Lower lobe of right lung (tissue), 2 donors: ENCODE results near the gene ALOX5AP. TPM values are rescaled to one million over a fixed set of nuclear protein-coding genes. Genes with fewer than 3 reads are reported as not detected.

Experiments
- ATAC-seq, 2 donors: fragments of 200-7000 bp; cut with Tn5 transposase; one replicate each; pipeline ENCODE4 v1.9.1; 2020 to 2022; ENCODE audit warnings: mild to moderate bottlenecking in 2 of 2, moderate library complexity in 2 of 2
- DNase-seq: peaks from one replicate; pipeline ENCODE4 v3.0.0-alpha.2; 2020
- H3K27ac ChIP-seq: fragments of 200-600 bp; one replicate; pipeline ENCODE4 v1.8.0; 2022
- H3K27me3 ChIP-seq: fragments of 200-600 bp; one replicate; pipeline ENCODE4 v1.8.0; 2022; ENCODE audit warnings: low read depth
- H3K36me3 ChIP-seq: fragments of 200-600 bp; one replicate; pipeline ENCODE4 v1.8.0; 2022; ENCODE audit warnings: mild to moderate bottlenecking
- H3K4me1 ChIP-seq: fragments of 200-600 bp; one replicate; pipeline ENCODE4 v1.8.0; 2022
- H3K4me3 ChIP-seq: fragments of 200-600 bp; one replicate; pipeline ENCODE4 v1.8.0; 2022; ENCODE audit warnings: mild to moderate bottlenecking
- H3K9me3 ChIP-seq: fragments of 200-600 bp; one replicate; pipeline ENCODE4 v1.8.0; 2022
- intact Hi-C: fragments of 100-400 bp; cut with DNase I; formaldehyde crosslinking; loops from one replicate; pipeline ENCODE4 v1.11.0; 2022
- total RNA-seq: library from RNA; stranded (reverse); fragmentation: NEBNext Ultra II Directional; extraction: Animal tissue kit (Norgen Biotek cat#: 25700); gene quantifications from one replicate; pipeline ENCODE4 v1.2.1, GENCODE V29; 2021
- TF ChIP-seq, protein P1 (sequence below): fragments of 200-600 bp; IDR thresholded peaks from one replicate; pipeline ENCODE4 v1.8.0; 2022; ENCODE audit warnings: antibody characterized with exemption, mild to moderate bottlenecking
- donor health status: DM: no; HTN: yes; CAD: no; lungs with severe emphysema.

ALOX5AP gene
- total RNA-seq, 1 donor from 2014 or later = 311 TPM

DNA sequence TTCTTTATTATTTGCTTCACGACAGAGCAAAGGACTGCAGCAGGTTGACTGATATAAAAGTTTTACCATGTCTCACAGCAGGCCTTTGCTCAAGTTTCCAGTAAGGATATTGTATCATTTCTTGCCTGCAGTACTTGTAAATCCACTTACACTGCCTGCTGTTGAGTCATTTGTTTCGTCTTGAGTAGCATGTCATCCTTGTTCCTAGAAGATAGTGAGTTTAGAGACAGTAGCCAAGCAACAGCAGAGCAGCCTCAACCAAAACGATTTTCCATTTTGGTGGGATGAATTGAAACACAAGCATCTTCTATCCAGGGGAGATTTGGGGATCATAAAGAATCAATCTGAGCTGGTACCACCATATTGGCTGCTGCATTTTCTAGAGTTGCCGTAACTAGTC, 24.0 kb upstream of the ALOX5AP start:
- no peaks in the 10 kb centered on the region for H3K27me3 ChIP-seq
- H3K4me1 ChIP-seq = peaks cover 10% of the 10 kb centered on the region
- H3K27ac ChIP-seq = no peak overlapping the region
- intact Hi-C loops = no loop called here
- no peaks in the 10 kb centered on the region for H3K36me3 ChIP-seq
- DNase-seq (no peak), ATAC-seq (no peak)
- H3K4me3 ChIP-seq = no peak overlapping the region
- H3K9me3 ChIP-seq = no peaks in the 10 kb centered on the region
- TF ChIP-seq, protein P1, sequence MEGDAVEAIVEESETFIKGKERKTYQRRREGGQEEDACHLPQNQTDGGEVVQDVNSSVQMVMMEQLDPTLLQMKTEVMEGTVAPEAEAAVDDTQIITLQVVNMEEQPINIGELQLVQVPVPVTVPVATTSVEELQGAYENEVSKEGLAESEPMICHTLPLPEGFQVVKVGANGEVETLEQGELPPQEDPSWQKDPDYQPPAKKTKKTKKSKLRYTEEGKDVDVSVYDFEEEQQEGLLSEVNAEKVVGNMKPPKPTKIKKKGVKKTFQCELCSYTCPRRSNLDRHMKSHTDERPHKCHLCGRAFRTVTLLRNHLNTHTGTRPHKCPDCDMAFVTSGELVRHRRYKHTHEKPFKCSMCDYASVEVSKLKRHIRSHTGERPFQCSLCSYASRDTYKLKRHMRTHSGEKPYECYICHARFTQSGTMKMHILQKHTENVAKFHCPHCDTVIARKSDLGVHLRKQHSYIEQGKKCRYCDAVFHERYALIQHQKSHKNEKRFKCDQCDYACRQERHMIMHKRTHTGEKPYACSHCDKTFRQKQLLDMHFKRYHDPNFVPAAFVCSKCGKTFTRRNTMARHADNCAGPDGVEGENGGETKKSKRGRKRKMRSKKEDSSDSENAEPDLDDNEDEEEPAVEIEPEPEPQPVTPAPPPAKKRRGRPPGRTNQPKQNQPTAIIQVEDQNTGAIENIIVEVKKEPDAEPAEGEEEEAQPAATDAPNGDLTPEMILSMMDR = no peak

DNA sequence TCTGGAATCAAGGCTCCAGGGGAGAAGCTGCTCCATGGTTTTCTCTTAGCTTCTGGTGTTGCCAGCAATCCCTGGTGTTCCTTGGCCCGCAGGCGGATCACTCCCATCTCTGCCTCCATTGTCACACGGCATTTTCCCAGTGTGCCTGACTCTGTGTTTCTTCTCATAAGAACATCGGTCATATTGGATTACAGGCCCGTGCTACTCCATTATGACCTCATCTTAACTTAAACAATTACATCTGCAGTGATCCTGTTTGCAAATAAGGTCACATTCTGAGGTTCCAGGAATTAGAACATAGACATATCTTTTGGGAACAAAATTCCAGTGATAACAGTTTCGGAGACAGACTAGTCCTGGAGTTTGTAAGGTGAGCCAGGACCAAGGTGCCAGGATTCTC, 23.5 kb upstream of the ALOX5AP start:
- H3K4me1 ChIP-seq = peaks cover 10% of the 10 kb centered on the region
- no peaks in the 10 kb centered on the region for H3K9me3 ChIP-seq
- TF ChIP-seq, protein P1 = no peak
- ATAC-seq (no peak), DNase-seq (no peak)
- intact Hi-C loops = no loop called here
- H3K27me3 ChIP-seq = no peaks in the 10 kb centered on the region
- no peaks in the 10 kb centered on the region for H3K36me3 ChIP-seq
- no peak overlapping the region for H3K4me3 ChIP-seq
- no peak overlapping the region for H3K27ac ChIP-seq

DNA sequence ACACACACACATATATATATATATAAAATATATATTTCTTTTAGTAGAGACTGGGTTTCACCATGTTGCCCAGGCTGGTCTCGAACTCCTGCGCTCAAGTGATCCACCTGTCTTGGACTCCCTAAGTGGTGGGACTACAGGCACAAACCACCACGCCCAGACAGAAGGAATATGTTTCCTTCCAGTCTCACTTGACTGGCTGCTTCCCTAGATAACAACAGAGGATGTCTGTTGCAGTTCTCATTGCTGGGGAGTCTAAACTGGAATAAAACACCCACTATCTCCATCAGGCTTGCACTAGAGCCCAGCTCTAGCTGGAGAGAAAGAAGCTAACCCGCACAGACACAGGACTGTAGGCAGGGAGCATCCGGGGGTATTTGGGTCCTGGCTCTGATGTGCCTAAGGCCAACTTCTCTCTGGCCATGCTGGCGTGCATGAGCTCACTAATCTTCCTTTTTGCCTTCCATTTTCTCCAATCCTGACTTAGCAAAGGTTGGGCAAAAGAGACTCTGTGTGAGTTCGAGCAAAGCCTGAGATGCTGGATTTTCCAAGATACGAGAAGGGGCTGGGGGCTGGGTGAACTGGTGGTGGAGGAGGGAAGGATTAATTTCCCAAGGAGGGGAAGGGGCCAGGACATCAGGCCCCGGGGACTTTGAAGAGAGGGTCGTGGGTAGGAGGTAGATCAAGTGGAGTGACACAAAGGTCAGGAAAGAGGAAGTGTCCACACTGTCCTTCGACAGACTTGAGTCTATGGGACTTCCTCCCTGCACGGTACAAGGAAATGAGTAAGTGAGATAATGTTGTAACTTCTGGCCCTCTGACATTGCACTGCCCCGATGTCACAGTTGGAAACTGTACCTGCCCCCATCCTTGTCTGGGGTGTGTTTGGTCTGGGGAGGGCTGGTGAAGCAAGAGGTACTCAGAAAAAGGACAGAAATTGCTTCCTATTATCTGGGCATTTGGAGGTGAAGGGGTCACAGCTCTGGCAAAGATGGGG, 22.5 kb upstream of the ALOX5AP start:
- peak; percentile 85 to 94 for ATAC-seq
- H3K4me1 ChIP-seq = peaks cover 10% of the 10 kb centered on the region
- H3K27me3 ChIP-seq = no peaks in the 10 kb centered on the region
- no peaks in the 10 kb centered on the region for H3K9me3 ChIP-seq
- H3K4me3 ChIP-seq = no peak overlapping the region
- H3K36me3 ChIP-seq = no peaks in the 10 kb centered on the region
- intact Hi-C loops = no loop called here
- peak overlapping the region; percentile 65 for H3K27ac ChIP-seq
- peak; percentile 65 for DNase-seq
- TF ChIP-seq, protein P1 = no peak

DNA sequence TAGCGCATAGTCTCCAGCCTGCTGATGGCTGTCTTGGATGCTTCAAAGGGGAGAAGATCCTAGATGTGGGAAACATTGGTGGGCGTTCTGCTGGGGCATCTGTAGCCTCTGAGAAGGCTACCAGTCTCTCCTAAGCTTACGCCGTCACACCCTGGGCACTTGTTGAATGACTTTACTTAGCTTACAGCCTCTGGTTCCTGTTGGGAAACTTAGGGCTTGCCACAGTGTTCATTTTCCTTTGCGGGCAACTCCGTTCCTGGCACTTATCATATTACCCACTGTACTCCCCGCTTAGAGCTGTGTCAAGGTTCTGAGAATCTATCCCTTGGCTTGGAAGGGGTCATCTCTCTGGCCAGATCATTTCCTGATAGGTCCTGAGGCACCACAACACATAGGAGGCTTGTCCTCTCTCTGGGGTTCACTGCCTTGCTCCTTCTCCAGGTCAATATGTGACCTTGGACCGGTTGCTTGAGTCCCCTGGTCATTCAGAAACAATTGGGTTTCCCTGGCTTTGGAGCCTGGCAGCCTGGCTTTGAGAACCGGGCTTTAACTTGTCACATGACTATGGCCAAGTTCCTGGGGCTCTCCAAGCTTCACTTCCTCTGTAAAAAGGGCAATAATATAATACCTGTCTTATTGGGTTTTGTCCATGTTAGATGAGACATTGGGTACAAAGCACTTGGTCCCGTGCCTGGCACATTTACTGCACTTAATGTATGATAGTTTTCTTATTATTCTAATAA, 20.5 kb upstream of the ALOX5AP start:
- ATAC-seq = peak; percentile 44 to 58
- Histone ChIP-seq H3K9me3 (no peaks in the 10 kb centered on the region), H3K4me3 (no peak overlapping the region), H3K36me3 (no peaks in the 10 kb centered on the region), H3K27ac (peak overlapping the region; percentile 46), H3K4me1 (peaks cover 18% of the 10 kb centered on the region), H3K27me3 (no peaks in the 10 kb centered on the region)
- TF ChIP-seq, protein P1 = no peak
- no peak for DNase-seq
- intact Hi-C loops = no loop called here

DNA sequence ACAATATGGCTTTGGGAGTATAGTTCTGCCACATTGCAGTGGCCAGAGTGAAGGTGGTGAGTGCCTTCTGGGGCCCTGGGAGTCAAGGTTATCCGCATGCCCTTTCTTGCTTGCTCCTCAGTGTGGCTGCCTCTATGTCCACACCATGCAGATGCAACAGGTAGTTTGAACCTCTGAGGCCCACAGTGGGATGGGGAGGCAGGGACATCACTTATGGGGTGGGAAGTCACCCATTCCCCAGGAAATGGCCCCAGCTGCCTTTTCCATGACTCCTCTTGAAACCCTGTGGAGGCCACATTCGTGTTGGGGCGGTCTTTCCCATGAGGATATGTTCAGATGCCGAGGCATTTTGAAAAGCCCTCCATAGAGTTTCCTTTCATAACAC, 20.0 kb upstream of the ALOX5AP start:
- ATAC-seq (no peak), DNase-seq (no peak)
- H3K4me1 ChIP-seq = peaks cover 23% of the 10 kb centered on the region
- TF ChIP-seq, protein P1 = no peak
- peak overlapping the region; percentile 46 for H3K27ac ChIP-seq
- H3K27me3 ChIP-seq = no peaks in the 10 kb centered on the region
- no peaks in the 10 kb centered on the region for H3K9me3 ChIP-seq
- no peaks in the 10 kb centered on the region for H3K36me3 ChIP-seq
- H3K4me3 ChIP-seq = no peak overlapping the region
- intact Hi-C loops = no loop called here
